Measurements from ENCODE around the gene PLEKHG3. TPM values are rescaled to one million over a fixed set of nuclear protein-coding genes. Genes with fewer than 3 reads are reported as not detected.

Gene PLEKHG3
- total and polyA plus RNA-seq, 10 of the 15 experiments (the other 5 are each of a cell fraction or from before 2014, with no cell fraction given) = 0.03 to 0.73 (median 0.07) TPM; not detected in 5

DNA sequence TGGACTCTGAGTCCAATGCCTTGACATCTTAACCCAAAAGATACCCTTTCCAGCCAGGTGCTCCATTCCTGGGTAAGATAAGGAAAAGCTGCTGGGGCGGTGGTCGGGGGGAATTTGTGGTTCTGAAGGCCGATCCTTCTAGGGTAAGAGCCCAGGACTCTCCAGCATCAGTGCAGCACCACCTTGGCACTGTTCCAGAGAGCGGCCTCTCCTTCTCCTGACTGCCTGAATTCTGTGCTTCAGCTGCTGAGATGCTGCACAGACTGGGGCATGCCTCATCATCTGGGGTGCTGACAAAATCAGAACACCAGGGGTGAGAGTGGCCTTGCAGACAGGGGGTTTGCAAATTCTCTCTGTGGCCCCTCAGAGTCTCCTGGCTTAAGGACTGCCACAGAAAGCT is 88.0 kb downstream of the PLEKHG3 start:
- H3K4me3 ChIP-seq = no peak overlapping the region
- H3K4me2 ChIP-seq (ENCODE audit: control insufficient read depth, insufficient read depth) = no peak overlapping the region
- DNase-seq (ENCODE audit: low read depth, low spot score) (no peak), ATAC-seq (no peak), FAIRE-seq (no peak)
- H3K79me2 ChIP-seq (ENCODE audit: control insufficient read depth, insufficient read depth, low read length) = no peaks in the 10 kb centered on the region
- SMC1A ChIA-PET (ENCODE audit: uncharacterized antibody, unreplicated experiment) = no interaction called here
- H3K9ac ChIP-seq (ENCODE audit: control insufficient read depth, insufficient read depth, low read length) = no peak overlapping the region
- intact Hi-C loops (cut with micrococcal nuclease; ENCODE audit: unreplicated experiment) (no loop called here), in situ Hi-C loops (cut with MboI) (no loop called here)
- H2AFZ ChIP-seq (ENCODE audit: control insufficient read depth, low read depth, low read length) = no peak overlapping the region
- H3K27ac ChIP-seq (ENCODE audit: control insufficient read depth, insufficient read depth) = no peak overlapping the region
- POLR2A ChIA-PET = no interaction called here
- H3K9me3 ChIP-seq (replicated peaks; ENCODE audit: control insufficient read depth, insufficient read depth, low read length) = no peaks in the 10 kb centered on the region
- H3K4me1 ChIP-seq (ENCODE audit: control insufficient read depth, insufficient read depth, low read length) = no peaks in the 10 kb centered on the region
- WGBS (ENCODE audit: insufficient coverage, insufficient replicate concordance, low lambda C conversion rate, missing lambda C conversion rate) = 23% methylated on average over 4 of the region's 4 CpGs
- TF ChIP-seq SIX5 (IDR thresholded peaks at IDR 0.05; ENCODE audit: low read depth, low read length, severe bottlenecking) = no peak
- no peak for TF ChIP-seq GATAD2B (conservative IDR thresholded peaks at IDR 0.05; ENCODE audit: low read depth)
- BruUV-seq (replicated peaks) = no TSS peak
- H3K27me3 ChIP-seq (replicated peaks in 1 of 2; ENCODE audit: control insufficient read depth in 2 of 2, insufficient read depth in 2 of 2, low read length in 1 of 2) = no peaks in the 10 kb centered on the region; a peak in 2 of 4 replicates
- CTCF ChIA-PET = interaction anchor here (0.8 kb wide), 1 partner anchor 156 kb away, joined by 3 read pairs; no protein-coding TSS in a partner anchor
- RAD21 ChIA-PET (ENCODE audit: unreplicated experiment) = no interaction called here
- H4K20me1 ChIP-seq (ENCODE audit: control insufficient read depth, insufficient read depth) = no peaks in the 10 kb centered on the region
- H3K36me3 ChIP-seq (ENCODE audit: control insufficient read depth in 2 of 2, insufficient read depth in 2 of 2, low read length in 1 of 2) = no peaks in the 10 kb centered on the region

- Histone ChIP-seq H3K36me3 (ENCODE audit: control insufficient read depth in 2 of 2, insufficient read depth in 2 of 2, low read length in 1 of 2) (no peaks in the 10 kb centered on the region), H4K20me1 (ENCODE audit: control insufficient read depth, insufficient read depth) (no peaks in the 10 kb centered on the region), H2AFZ (ENCODE audit: control insufficient read depth, low read depth, low read length) (no peak overlapping the region), H3K27me3 (replicated peaks in 1 of 2; ENCODE audit: control insufficient read depth in 2 of 2, insufficient read depth in 2 of 2, low read length in 1 of 2) (no peaks in the 10 kb centered on the region; a peak in 2 of 4 replicates), H3K27ac (ENCODE audit: control insufficient read depth, insufficient read depth) (no peak overlapping the region), H3K4me1 (ENCODE audit: control insufficient read depth, insufficient read depth, low read length) (no peaks in the 10 kb centered on the region), H3K4me2 (ENCODE audit: control insufficient read depth, insufficient read depth) (no peak overlapping the region), H3K9me3 (replicated peaks; ENCODE audit: control insufficient read depth, insufficient read depth, low read length) (no peaks in the 10 kb centered on the region), H3K4me3 (no peak overlapping the region), H3K79me2 (ENCODE audit: control insufficient read depth, insufficient read depth, low read length) (no peaks in the 10 kb centered on the region), H3K9ac (ENCODE audit: control insufficient read depth, insufficient read depth, low read length) (no peak overlapping the region)
- FAIRE-seq (no peak), ATAC-seq (peak; percentile 54), DNase-seq (ENCODE audit: low read depth, low spot score) (no peak)
- in situ Hi-C loops (cut with MboI) (no loop called here), intact Hi-C loops (cut with micrococcal nuclease; ENCODE audit: unreplicated experiment) (no loop called here)
- CTCF ChIA-PET = interaction anchor here (0.8 to 0.9 kb wide), 2 partner anchors 124 to 156 kb away, joined by 3 read pairs; no protein-coding TSS in a partner anchor
- SMC1A ChIA-PET (ENCODE audit: uncharacterized antibody, unreplicated experiment) = no interaction called here
- WGBS (ENCODE audit: insufficient coverage, insufficient replicate concordance, low lambda C conversion rate, missing lambda C conversion rate) = 48% methylated on average over 26 of the region's 26 CpGs
- RAD21 ChIA-PET (ENCODE audit: unreplicated experiment) = no interaction called here
- POLR2A ChIA-PET = interaction anchor here (0.6 kb wide), 1 partner anchor 111 kb away, joined by 3 read pairs; no protein-coding TSS in a partner anchor
- no TSS peak for BruUV-seq (replicated peaks)
- no peak for TF ChIP-seq REST (IDR thresholded peaks at IDR 0.05; ENCODE audit: low read depth, low read length)
- TF ChIP-seq HDAC6 (IDR thresholded peaks at IDR 0.05; ENCODE audit: unreplicated experiment) = no peak
- no peak for TF ChIP-seq SMARCA5 (IDR thresholded peaks at IDR 0.05)
- TF ChIP-seq NR2C1 (IDR thresholded peaks at IDR 0.05) = no peak
- no peak for TF ChIP-seq RELA (IDR thresholded peaks at IDR 0.05; ENCODE audit: borderline replicate concordance, partially characterized antibody)
- no peak for TF ChIP-seq ZSCAN29 (IDR thresholded peaks at IDR 0.05)
- TF ChIP-seq TARDBP (IDR thresholded peaks at IDR 0.05; ENCODE audit: borderline replicate concordance) = no peak
- TF ChIP-seq, protein P1, sequence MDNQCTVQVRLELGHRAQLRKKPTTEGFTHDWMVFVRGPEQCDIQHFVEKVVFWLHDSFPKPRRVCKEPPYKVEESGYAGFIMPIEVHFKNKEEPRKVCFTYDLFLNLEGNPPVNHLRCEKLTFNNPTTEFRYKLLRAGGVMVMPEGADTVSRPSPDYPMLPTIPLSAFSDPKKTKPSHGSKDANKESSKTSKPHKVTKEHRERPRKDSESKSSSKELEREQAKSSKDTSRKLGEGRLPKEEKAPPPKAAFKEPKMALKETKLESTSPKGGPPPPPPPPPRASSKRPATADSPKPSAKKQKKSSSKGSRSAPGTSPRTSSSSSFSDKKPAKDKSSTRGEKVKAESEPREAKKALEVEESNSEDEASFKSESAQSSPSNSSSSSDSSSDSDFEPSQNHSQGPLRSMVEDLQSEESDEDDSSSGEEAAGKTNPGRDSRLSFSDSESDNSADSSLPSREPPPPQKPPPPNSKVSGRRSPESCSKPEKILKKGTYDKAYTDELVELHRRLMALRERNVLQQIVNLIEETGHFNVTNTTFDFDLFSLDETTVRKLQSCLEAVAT (IDR thresholded peaks at IDR 0.05) = no peak
- TF ChIP-seq EP300 (IDR thresholded peaks at IDR 0.05; ENCODE audit: borderline replicate concordance in 1 of 2, control insufficient read depth in 1 of 2, low read depth in 2 of 2, low read length in 2 of 2) = no peak
Observed at GRCh38 chr14:64792871-64793560, 88.8 kb downstream of the PLEKHG3 start.
